Activated CD4-positive, alpha-beta T cell treated with anti-CD3 and anti-CD28 coated beads, Interleukin-2, amount 50 U/mL, for 24 hours (primary cell): ENCODE measurements around the gene NRF1.

ENCODE experiments used
- DNase-seq, 2 donors: peaks; one replicate each; pipeline ENCODE4 v3.0.0-alpha.2; 2020; ENCODE audit warnings: low read depth in 1 of 2, low spot score in 1 of 2

NRF1 gene

DNA sequence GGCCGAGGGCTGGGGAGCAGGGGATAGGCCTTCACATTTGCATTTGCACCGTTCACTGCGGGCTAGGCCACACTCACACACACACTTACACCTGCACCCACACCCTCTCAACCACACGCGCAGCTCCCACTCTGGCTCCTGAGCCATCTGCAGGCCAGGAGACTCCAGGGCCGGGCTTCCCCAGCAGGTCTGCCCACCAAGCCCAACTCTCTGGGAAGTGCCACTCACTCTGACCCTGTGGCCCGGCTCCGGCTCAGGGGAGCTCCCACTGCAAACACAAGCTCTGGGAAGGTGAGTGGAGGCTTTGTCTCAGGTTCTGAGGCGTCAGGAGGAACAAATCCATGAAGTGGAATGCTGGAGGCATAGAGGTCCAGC is 157.9 kb downstream of the NRF1 start:
- no peak for DNase-seq

DNA sequence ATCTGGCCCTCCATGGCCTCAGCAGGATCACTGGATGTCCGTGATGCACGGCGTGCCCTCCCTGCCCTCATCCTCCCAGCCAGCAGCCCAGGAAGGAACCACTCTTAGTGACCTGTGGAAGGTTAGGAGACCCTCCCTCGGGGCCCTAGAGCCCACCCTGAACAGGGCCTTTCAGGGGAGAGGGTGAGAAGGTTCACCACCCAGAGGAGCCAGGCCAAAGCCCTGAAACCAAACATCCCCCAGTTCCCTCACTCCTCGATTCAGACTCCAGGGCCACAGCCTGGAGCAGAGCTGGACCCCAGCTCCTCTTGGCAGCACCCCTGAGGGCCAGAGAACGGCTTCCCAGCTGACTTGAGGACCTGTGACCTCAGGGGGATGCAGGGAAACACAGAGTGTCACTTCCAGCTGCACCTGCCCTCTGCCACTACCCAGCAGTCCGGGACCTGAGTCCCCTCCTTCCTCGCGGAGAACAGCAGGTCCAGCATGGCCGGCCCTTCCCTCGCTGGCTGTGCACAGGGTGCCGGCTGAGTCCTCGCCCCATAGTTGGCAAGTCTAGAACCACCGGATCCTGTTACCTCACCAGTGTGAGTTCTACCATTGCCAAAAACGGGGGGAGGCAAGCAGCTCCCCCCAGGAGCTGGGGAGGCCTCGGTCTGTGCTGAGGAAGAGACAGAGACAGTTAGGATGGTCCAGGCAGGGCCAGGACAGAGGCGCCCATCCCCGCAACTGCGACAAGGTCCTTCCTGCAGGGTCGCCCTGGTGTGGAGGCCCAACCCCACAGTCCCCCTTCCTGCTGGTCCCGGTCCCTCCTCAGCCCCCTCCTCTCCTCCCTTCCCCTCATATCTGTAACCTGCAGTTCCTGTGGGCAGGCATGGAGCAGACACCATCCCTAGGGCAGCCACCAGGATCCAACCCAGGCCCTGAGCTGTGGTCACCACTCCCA is 158.6 kb downstream of the NRF1 start:
- DNase-seq: no peak

DNA sequence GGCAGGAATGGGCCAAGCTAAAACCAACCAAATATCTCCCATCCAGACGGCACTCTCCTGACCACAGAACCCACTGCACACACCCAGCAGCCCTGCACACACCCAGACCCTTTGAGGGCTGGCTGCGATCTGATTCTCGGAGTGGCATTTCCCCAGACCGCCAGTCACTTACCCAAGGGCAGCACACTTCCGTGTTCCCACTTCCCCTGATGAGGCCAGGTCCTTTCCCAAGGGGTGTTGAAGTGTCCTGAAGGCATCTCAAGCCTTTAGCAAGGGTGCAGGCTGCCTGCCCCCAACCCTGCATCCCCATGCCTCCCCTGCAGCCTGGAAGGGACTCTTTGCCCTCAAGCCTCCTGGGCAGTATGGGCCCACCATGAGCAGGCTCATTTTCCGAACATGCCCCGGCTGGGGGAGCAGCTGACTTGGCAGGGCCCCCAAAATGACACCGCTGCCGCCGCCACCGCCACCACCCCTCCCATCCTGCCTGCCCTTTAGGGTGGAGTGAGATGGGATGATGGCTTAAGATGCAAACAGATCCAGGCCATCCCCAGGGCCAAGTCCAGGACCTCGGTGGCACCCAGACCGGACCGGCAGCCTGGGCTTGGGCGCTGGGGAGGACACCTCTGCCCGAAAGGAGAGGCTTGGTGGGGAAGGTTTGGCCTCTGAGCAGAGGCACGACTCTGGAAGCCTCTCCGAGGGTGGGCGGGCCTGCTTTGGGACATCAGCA is 159.8 kb downstream of the NRF1 start:
- no peak for DNase-seq

DNA sequence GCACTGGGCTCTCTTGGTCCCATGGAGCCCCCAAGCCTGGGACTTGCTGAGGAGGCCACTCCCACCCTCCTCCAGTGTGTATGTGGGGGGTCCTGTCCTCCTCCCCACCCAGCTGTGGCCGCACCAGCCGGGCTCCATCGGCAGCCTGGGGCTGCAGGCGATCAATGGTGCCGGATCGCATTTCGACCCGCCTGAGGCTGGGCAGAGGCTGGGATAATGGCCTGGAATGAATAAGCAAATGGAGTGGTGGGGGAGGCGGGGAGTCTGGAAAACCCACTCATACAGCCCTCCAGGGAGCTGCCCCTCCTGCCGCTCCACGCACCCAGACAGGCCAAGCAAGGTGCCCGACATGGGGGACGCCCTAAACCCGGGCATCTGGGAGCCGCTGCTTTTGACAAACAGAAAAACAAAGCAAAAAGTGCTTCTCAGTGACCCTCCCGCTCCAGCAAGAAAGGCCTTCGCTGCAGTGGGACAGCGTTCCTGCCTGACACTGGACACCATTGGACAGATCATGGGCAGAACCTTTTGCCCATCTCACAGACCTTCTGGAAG is 160.5 kb downstream of the NRF1 start:
- DNase-seq: no peak

DNA sequence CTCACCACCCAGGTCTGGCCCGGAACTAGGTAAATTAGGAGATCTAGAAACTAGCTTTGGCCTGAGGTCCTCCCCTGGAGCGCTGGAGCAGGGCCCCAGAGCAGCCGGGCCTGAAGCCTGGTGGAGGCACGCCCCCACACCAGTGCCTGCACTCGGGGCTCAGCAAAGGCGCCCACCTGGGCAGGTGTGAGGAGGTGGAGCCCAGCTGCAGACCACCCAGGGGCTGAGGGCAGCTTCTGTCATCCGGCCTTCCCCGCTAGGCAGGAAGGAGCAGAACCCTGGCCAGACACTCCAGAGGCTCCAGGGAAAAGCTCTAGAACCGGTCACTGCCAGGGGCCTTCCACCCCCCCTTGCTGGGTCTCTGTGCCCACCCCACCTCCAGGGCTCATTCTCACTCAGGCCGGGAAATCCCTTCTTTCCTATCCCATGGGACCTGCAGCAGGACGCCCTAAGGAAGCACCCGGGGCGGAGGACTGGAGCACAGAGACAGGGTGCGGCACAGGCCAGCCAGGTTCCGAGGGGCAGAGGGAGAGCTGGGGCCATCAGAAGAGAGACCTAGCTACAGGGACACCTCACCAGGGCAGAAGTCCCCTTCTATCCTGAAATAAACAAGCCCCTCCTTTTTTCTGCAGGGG is 161.2 kb downstream of the NRF1 start:
- DNase-seq: no peak

DNA sequence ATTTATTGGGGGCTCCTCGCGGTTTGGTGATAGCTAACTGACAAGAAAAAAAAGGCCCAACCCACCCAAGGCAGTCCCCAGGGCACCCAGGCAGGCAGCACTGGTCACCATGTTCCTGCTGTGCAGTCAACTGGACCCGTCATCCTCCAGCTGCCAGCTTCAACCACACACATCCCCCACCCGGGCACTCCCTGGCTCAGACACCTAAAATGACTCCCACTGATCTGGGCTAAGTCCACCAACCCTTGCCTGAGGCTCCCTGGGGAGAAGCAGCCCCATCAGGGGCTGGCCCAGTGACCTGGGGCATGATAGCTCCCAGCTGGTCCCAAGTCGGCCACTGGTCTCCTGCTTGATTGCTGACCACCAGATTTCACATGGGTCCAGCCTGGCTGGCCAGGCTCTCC is 161.8 kb downstream of the NRF1 start:
- DNase-seq: no peak

DNA sequence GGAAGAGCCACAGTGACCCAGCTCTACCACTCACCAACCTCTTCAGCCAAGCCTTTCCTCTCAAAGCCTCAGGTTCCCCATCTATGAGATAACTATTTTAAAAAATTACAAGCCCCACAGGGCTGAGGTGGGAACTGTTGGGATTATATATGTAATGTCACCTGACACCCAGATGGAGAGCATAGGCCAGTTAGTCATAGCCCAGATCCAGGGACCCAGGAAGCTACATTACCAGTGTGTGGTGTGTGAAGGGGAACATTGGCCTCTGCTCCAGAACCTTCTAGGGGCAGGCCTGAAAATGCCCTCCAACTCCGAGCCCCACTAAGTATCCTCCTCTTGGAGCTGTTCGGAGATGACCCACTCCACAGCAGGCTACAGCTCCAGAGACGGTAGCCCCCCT is 162.4 kb downstream of the NRF1 start:
- DNase-seq: no peak

DNA sequence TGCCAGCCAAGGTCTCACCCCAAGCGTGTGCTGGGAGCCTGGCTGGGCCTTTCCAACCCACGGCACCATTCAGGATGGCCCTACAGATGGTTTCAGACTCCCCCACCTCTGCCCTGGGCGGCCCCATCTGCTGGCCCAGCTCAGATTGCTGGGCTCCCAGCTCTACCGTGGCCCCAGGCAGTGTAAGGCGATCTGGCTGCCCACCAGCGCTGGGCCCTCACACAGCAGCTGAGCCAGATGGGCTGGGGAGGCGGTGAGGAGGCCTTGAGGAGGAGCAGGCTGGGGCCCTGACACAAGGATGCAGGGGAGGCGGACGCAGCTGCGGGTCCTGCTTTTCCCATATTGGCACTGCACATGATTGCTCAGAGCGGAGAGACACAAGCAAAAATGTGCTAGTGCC is 162.8 kb downstream of the NRF1 start:
- DNase-seq: no peak

DNA sequence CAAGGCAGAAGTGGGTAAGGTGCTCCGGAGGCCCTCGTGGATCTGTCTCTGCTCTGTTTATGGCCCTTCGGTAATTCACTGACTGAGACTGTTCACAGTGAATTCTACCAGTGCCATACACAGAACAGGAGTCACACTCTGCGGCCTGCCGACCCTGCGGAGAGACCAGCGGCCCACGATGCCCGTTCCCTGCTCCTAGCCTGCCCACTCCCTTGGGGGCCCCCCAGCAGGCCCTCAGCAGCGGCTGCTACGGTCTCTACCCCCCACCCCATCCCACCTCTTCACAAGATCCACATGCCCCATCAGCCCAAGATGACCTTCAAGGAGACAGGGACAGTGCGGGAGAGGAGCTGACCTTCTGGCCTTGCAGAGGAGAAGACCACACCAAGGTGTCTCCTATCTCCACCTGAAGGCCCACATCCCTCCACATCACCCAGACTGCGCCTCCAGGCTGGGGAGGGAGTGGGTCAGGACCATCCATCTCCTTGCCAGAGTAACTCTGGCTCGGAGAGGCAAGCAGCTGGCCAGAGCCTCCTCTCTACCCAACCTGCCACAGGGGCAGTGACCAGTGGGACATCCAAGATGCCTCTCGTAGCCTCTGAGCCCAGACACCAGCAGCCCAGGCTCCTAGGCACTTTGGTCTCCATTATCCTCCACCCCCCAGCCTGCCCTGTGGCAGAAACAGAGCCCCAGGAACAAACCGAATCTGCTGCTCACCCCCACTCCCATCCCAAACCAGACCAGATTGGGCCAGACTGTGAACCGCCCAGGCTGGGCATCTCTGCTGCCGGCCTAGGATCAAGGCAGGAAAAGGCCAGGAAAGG is 163.6 kb downstream of the NRF1 start:
- DNase-seq: no peak

DNA sequence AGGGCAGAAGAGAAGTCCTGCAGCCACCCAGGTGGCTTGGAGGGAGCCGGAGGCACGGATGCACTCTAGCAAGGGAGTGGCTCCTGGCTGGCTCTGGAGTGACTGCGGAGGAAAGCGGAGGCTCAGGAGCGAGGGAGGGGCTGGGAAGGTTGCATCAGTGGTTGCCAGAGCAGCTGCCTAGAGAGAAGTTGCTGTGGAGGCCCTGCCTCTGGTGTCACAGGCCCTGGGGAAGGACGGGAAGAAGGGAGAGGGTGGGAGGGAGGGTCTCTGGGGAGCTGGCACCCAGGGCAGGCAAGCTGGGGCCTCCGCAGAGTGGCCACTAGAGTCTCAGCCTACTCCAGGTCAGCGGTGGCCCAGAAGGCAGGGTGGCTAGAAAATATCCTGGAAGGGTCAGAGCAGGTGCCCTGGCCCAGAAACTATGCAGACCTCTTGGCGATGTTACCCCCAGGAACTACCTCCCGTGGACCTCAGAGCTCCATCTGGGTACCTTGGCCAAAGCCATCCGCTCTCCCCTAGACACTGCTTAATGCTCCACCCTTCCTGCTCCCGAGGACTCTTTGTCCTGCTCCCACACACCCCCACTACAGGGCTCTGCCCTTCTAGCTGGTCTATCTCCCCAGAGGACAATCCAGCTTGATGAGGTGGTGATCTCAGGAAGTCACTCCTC is 164.3 kb downstream of the NRF1 start:
- DNase-seq: no peak

DNA sequence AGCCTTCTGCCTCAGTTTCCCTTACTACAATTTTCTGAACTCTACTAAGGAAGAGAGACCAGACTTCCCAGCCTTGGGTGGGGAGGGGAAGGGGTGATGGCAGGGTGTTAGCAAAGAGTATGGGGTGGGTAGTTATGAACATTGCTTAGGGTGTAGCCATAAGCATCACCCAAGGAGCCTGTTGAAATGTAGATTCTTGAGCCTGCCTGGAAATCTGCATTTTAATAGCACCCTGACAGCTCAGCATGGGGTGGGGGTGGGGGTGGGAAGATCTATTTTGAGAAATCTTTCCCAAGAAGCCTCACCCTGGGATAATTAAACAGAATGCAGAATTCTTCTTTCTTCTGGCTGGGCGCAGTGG is 164.8 kb downstream of the NRF1 start:
- no peak for DNase-seq

DNA sequence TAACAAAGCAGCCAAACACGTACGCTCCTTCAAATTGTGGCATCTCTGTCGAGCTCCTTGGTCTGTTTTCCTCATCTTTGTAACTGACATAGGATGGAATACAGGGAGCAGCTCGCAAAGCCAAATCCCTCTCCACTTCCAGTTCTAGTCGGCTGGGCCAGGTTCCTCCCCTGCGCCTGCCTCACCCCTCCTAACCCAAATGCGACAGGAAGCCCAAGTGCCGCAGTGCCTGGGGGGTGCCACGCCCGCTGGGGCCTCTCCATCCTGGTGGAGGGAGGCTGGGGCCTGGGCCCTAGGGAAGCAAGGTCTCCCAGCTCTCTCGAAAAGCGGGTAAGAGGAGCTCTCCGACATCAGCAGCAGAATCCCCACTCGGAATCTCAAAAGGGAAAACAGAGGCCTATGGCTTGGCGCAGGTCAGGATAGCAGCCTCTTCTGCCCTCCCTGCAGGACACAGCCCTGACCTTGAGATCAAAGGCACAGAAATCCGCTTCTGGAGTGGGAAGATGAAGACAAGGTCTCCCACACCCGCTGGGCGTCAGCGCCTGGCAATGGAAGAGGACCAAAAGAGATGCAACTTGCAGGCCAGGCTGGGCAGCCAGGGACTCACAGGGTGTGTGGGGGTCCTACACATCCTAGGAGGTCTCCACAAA is 165.8 kb downstream of the NRF1 start:
- no peak for DNase-seq

DNA sequence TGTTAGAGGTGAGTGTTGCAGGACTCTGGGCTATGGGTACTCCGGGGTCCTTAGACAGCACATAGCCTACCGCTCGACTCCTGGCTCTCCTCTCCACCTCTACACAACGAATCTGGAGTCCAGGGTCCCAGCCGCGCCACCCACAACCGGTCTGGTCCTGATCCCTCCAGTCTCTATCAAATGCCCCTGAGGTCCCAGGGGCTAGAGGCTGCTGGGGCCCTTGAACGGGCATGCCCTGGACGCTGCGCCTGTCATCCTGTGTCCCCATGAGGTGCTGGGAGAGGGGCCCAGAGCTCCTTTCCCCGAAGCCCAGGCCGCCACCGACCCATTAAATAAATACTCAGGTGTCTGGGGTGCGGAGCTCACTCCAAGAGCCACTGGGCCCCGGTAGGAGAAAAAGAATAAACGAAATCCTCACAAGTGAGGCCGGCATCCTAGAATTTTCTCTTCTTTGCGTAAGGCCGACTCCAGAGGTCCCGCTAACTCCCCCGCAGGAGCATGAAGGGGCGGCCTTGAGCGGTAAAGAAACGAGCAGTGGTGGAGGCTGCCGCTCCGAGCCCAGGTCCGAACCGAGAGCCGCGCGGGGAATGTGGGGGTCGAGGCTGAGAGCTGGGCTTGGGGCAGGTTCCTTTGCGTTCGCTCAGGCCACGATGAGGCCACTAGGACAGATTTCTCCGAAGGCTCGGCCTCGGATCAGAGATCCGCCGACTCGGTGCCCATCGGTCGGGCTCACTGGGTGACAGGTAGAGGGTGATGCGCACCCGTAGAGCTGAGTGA is 166.7 kb downstream of the NRF1 start:
- no peak for DNase-seq

DNA sequence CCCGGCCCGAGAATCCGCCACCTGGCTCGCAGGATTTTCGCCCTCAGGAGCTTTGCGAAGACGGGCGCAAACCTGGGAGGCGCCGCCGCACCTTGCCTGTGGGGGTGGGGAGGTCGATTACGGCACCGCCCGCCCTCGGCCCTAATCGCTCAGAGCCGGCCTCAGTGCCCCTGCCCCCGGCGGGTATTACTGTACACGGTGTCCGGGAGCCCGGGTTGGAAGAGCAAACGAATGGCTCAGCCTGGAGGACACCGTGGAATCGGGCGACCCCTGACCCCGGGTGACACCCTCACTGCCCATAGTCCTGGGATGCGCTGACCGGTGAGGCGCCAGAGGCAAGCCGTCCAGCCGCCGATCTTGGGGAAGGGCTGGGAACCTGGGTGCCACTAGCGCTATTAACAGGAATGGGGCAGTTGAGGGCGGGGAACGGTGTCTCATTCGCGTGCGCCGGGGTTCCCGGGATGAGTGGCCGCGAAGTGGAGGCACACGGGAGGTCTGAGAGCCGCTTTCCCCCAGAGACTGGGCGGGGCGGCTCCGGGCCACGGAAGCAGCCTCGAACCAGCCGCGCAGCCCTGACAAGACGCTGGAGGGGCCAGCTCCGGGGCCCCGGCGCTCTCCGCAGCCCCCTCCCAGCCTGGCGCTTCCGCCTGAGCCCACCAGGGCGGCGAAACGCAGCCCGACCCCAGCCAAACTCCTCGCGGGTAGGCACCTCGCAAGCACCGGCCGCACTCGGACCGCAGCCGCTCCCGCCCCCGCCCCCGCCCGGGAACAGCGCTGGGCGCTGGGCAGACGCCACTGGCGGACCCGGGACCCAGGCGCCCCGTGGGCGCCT is 167.5 kb downstream of the NRF1 start:
- DNase-seq: no peak

DNA sequence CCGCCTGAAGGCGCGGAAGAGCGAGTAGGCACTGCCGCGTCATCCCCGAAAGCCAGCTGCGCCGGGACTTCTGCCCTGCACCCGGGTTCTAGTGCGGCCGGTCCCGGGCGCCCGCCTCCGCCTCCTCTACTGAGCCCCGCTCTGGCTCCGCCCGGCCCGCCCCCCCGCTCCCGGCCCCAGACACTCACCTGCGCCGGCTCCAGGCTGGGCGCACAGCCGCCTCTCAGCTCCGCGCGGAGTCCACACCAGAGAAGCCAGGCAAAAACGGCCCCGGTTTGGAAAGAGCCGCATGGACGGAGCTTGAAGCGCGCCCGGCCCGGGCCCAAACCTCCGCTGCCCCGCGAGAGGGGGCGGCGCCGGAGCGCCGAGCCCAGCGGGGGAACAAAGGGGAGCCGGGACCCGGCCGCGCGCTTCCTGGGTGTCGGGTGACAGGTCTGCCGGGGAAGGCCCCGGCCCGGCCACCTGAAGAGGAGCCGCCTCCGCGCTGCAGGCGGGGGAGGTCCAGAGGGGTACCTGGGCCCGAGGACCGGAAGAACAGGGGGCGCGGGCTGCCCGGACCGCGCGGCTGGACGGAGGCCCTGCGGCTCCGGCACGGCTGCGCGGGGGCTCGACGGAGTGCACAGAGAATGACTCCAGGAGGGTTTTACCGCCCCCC is 168.2 kb downstream of the NRF1 start:
- no peak for DNase-seq

DNA sequence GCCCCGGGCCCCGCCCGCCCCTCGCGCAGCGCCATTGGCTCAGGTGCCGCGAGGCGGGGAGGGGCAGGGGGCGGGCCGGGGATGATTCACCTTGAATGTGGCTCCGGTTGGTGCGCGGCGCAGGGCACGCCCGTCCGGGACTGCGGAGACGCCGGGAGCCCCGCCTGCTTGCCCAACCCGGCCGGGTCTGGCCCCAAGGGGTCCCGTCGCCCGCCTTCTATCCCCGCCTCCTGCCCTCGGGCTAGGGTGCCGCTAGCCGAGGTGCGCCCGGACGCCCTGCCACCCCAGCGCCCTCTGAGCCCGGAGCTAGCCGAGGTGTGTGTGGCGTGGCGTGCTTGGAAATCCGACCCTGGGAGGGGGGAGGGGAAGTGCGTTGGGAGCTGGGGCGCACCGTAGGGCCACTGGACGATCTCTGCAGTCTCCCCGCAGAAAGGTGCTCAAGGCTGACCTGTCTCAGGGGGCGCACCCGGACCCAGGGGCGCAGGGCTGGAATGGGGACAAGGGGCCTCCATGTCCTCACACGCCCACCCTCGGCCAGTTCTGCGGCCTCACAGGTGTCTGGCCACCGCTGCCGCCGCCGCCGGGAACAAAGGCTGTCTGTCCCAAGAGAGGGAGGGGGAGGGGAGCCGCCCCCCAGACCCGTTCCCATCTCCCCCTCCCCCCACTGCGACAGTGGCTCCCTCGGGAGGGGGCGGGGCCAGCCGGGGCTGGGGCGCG is 168.9 kb downstream of the NRF1 start:
- peak; percentile 51 to 64 for DNase-seq
